ENCODE results near the gene NTHL1. TPM values are rescaled to one million over a fixed set of nuclear protein-coding genes. Genes with fewer than 3 reads are reported as not detected.

The NTHL1 gene
- total and polyA plus RNA-seq, 2 donors (not counting 3 experiments of a cell fraction or from before 2014, with no cell fraction given): 39.8 to 65.8 TPM

DNA sequence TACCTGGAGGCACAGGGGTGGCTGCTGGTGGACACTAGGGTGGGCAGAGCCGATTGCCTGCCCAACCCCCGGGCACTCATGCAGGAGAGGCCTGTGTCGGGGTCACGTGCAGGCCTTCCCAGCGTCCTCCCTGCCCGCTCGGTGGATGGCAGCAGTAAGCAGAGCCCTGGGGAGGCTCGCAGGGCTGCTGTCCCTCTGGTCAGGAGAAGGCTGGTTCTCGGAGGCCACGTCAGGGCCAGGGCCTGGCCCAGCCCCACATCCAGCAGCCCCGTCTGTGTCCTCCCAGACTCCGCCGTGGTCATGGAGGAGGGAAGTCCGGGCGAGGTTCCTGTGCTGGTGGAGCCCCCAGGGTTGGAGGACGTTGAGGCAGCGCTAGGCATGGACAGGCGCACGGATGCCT, 35.8 kb upstream of the NTHL1 start:
- Histone ChIP-seq H3K9ac (replicated peaks; ENCODE audit: extremely low read depth, insufficient read depth, low read length) (no peak overlapping the region), H3K79me2 (ENCODE audit: control insufficient read depth, insufficient read depth, low read length) (no peaks in the 10 kb centered on the region), H3K4me2 (ENCODE audit: insufficient read depth, low read length) (no peak overlapping the region), H3K27ac (ENCODE audit: insufficient read depth, low read depth, low read length) (no peak overlapping the region), H3K27me3 (ENCODE audit: control insufficient read depth in 2 of 2, insufficient read depth in 2 of 2, low read length in 2 of 2) (no peaks in the 10 kb centered on the region), H4K20me1 (replicated peaks; ENCODE audit: control insufficient read depth, extremely low read depth, insufficient read depth, low read length) (no peaks in the 10 kb centered on the region), H3K36me3 (ENCODE audit: control insufficient read depth in 2 of 2, extremely low read depth in 1 of 2, insufficient read depth in 2 of 2, low read length in 2 of 2) (peaks cover 0 to 65% of the 10 kb centered on the region in 2 experiments), H3K4me1 (ENCODE audit: control insufficient read depth, extremely low read depth, insufficient read depth, low read length) (no peaks in the 10 kb centered on the region), H3K4me3 (replicated peaks in 1 of 3; ENCODE audit: insufficient read depth in 1 of 3, low read depth in 1 of 3, low read length in 3 of 3) (no peak overlapping the region), H2AFZ (ENCODE audit: low read depth, low read length) (no peak overlapping the region), H3K9me1 (replicated peaks; ENCODE audit: control insufficient read depth, extremely low read depth, insufficient read depth, low read length) (no peaks in the 10 kb centered on the region), H3K9me3 (replicated peaks; ENCODE audit: control insufficient read depth, insufficient read depth, low read length) (no peaks in the 10 kb centered on the region)
- CTCF ChIA-PET: interaction anchor here (2.3 kb wide), 1 partner anchor 60 kb away, joined by 8 read pairs; no protein-coding TSS in a partner anchor
- intact Hi-C loops (cut with micrococcal nuclease): no loop called here
- DNase-seq (ENCODE audit: low read depth, low spot score) (no peak), FAIRE-seq (no peak)
- POLR2A ChIA-PET: no interaction called here
- dilution Hi-C loops (cut with MboI; ENCODE audit: extremely low pct_ligation_motif_present, low sequenced_read_pairs): no loop called here
- no peak for TF ChIP-seq POLR2A (IDR thresholded peaks at IDR 0.05; ENCODE audit: low read depth, low read length)
- no peak for TF ChIP-seq JUN (IDR thresholded peaks at IDR 0.05; ENCODE audit: borderline replicate concordance, insufficient read depth, insufficient read length, low read depth)
- no peak for TF ChIP-seq GATA2 (IDR thresholded peaks at IDR 0.05; ENCODE audit: insufficient read depth, insufficient read length, low read depth, low read length)
- no TSS peak for BruUV-seq (replicated peaks)

DNA sequence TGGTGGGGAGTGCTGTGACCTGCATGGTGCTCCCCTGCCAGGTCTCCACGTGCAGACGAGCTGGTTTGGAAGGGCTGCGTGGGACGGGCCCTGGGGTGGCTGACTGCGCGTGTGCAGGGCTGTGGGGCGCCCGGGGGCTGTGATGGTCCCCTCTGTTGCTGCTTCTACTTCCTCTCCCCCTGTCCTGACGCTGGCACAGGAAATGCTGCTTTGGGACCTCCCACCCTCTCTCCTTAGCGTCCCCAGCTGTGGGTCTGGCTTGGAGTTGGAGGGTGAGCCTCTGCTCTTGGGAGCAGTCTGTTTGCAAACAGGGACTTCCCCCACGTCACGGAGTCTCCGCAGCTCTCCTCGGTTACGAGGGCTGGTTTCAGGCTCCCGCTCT, 35.3 kb upstream of the NTHL1 start:
- no peaks in the 10 kb centered on the region for H3K4me1 ChIP-seq (ENCODE audit: control insufficient read depth, extremely low read depth, insufficient read depth, low read length)
- DNase-seq (ENCODE audit: low read depth, low spot score) (no peak), FAIRE-seq (no peak)
- H3K27me3 ChIP-seq (ENCODE audit: control insufficient read depth in 2 of 2, insufficient read depth in 2 of 2, low read length in 2 of 2): no peaks in the 10 kb centered on the region
- H3K36me3 ChIP-seq (ENCODE audit: control insufficient read depth in 2 of 2, extremely low read depth in 1 of 2, insufficient read depth in 2 of 2, low read length in 2 of 2): peaks cover 0 to 62% of the 10 kb centered on the region in 2 experiments
- POLR2A ChIA-PET: no interaction called here
- no peak overlapping the region for H2AFZ ChIP-seq (ENCODE audit: low read depth, low read length)
- no peak overlapping the region for H3K4me3 ChIP-seq (replicated peaks in 1 of 3; ENCODE audit: insufficient read depth in 1 of 3, low read depth in 1 of 3, low read length in 3 of 3)
- dilution Hi-C loops (cut with MboI; ENCODE audit: extremely low pct_ligation_motif_present, low sequenced_read_pairs) (no loop called here), intact Hi-C loops (cut with micrococcal nuclease) (no loop called here)
- no peaks in the 10 kb centered on the region for H3K9me3 ChIP-seq (replicated peaks; ENCODE audit: control insufficient read depth, insufficient read depth, low read length)
- H3K79me2 ChIP-seq (ENCODE audit: control insufficient read depth, insufficient read depth, low read length): no peaks in the 10 kb centered on the region
- H3K4me2 ChIP-seq (ENCODE audit: insufficient read depth, low read length): no peak overlapping the region
- no peaks in the 10 kb centered on the region for H3K9me1 ChIP-seq (replicated peaks; ENCODE audit: control insufficient read depth, extremely low read depth, insufficient read depth, low read length)
- CTCF ChIA-PET: interaction anchor here (2.3 kb wide), 1 partner anchor 60 kb away, joined by 8 read pairs; no protein-coding TSS in a partner anchor
- TF ChIP-seq GATA2 (IDR thresholded peaks at IDR 0.05; ENCODE audit: insufficient read depth, insufficient read length, low read depth, low read length) (no peak), POLR2AphosphoS5 (IDR thresholded peaks at IDR 0.05; ENCODE audit: insufficient read depth, low read depth, low read length) (no peak), EZH2 (IDR thresholded peaks at IDR 0.05; ENCODE audit: borderline replicate concordance, low read depth, low read length, severe bottlenecking) (no peak)
- TF ChIP-seq, protein P1, sequence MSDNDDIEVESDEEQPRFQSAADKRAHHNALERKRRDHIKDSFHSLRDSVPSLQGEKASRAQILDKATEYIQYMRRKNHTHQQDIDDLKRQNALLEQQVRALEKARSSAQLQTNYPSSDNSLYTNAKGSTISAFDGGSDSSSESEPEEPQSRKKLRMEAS (IDR thresholded peaks at IDR 0.05; ENCODE audit: insufficient read depth, insufficient read length): no peak
- no peaks in the 10 kb centered on the region for H4K20me1 ChIP-seq (replicated peaks; ENCODE audit: control insufficient read depth, extremely low read depth, insufficient read depth, low read length)
- no peak overlapping the region for H3K9ac ChIP-seq (replicated peaks; ENCODE audit: extremely low read depth, insufficient read depth, low read length)
- no peak overlapping the region for H3K27ac ChIP-seq (ENCODE audit: insufficient read depth, low read depth, low read length)
- no TSS peak for BruUV-seq (replicated peaks)

Data from endothelial cell of umbilical vein (primary cell).